CMK (cell line): ENCODE results near the gene RNF207.

Experiments used
- DNase-seq: peaks from one replicate; pipeline ENCODE4 v3.0.0-alpha.2; 2010; ENCODE audit warnings: low read depth

The RNF207 gene

GRCh38 chr1:6234502-6235295 is 28.8 kb downstream of the RNF207 start:
- no peak for DNase-seq

- DNase-seq: no peak
These were observed 29.4 kb downstream of the RNF207 start for GRCh38 chr1:6235296-6235677.

GRCh38 chr1:6237093-6237492 is 31.2 kb downstream of the RNF207 start:
- DNase-seq: no peak

GRCh38 chr1:6239213-6239752 is 33.4 kb downstream of the RNF207 start:
- DNase-seq: no peak

- DNase-seq: no peak
These were observed 34.2 kb downstream of the RNF207 start for GRCh38 chr1:6239950-6240768.

GRCh38 chr1:6241107-6241886 is 35.4 kb downstream of the RNF207 start:
- DNase-seq: no peak

GRCh38 chr1:6241887-6242740 is 36.2 kb downstream of the RNF207 start:
- no peak for DNase-seq

GRCh38 chr1:6243053-6243834 is 37.3 kb downstream of the RNF207 start:
- no peak for DNase-seq

GRCh38 chr1:6243993-6244392 is 38.1 kb downstream of the RNF207 start, which contains the start of gene HES3:
Gene HES3, plus strand, starts transcription at chr1:6244179. Its CDS starts 187 bp downstream, at chr1:6244366.
- no peak for DNase-seq

- no peak for DNase-seq
These were observed 38.6 kb downstream of the RNF207 start for GRCh38 chr1:6244401-6245049.

GRCh38 chr1:6245086-6245868 is 39.4 kb downstream of the RNF207 start:
- peak; percentile 84 for DNase-seq

- no peak for DNase-seq
These were observed 40.1 kb downstream of the RNF207 start for GRCh38 chr1:6245869-6246496.

GRCh38 chr1:6246497-6247467 is 40.9 kb downstream of the RNF207 start:
- peak; percentile 74 for DNase-seq

GRCh38 chr1:6247651-6248050 is 41.7 kb downstream of the RNF207 start:
- DNase-seq: no peak

- DNase-seq: no peak
These were observed 42.4 kb downstream of the RNF207 start for GRCh38 chr1:6248161-6248776.

- DNase-seq: no peak
These were observed 43.2 kb downstream of the RNF207 start for GRCh38 chr1:6248932-6249738.
